GM21423 (cell line): ENCODE results near the gene CYP39A1.

ENCODE experiments used
- ATAC-seq: cut with Tn5 transposase; IDR thresholded peaks from one replicate; pipeline ENCODE4 v1.9.1; 2021; ENCODE audit warnings: mild to moderate bottlenecking, moderate library complexity; ENCODE audit not compliant: unreplicated experiment

The CYP39A1 gene

DNA sequence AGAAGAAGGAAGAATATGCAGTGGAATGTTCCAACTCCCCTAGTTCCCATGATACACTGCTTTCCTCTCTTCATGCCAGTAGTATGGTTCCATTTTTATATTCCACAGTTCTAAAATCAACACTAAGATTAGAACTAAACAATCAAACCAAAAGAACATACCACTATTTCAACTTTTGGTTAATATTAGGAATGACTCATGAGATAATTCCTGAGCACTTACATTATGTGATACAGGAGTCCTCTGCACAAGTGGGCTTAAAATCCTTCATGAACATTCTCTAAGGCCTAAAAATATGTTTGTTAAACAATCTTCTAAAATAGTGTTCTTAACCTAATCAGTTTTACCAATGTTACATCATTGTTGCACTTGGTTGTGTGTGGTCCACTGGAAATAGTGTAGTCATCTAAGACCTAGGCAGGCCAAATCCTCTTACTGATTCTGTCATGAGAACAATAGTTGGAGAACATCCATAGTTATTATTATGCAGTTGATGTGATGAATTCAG is 131.1 kb downstream of the CYP39A1 start:
- ATAC-seq = no peak

DNA sequence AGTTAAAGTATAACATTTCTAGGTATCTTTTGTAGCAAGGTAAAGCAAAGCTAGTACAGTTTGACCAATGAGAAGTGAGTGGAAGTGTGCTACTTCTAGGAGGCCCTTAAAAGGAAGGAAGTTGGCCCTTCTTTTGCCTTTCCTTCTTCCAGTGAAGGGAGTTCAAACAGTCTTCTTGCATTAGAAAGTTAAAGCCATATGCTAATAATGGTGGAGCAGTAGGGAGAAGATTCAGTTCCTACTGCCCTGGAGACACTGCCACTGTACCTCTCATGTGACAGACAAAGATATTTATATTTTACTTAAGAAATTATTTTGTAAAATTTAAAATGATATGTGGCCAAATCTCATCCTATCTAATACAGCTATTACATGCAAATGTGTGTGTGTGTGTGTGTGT is 135.4 kb downstream of the CYP39A1 start:
- ATAC-seq = no peak

GRCh38 chr6:46513533-46513932 is 139.1 kb downstream of the CYP39A1 start:
- no peak for ATAC-seq

DNA sequence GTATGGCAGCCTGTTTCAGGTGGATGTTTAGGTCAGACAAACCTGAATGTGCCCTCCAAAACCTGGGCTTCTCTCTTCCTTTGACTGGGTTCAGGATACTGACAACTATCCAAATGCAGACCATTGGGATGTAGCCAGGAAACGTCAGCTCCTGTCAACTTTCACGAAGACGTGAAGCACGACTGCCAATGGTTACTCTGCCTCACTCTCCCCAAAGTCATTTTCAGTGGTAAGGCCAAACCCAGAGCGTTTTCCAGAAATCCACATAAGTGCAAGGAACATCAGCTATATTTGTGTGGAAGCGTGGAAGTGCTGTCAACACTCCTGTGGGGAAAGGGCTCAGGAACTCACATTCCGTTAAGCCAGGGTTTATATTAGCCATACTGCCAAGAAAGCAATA is 141.3 kb downstream of the CYP39A1 start:
- no peak for ATAC-seq

- no peak for ATAC-seq
Observed at GRCh38 chr6:46510651-46511050, 142.0 kb downstream of the CYP39A1 start.

GRCh38 chr6:46509981-46510510 is 142.6 kb downstream of the CYP39A1 start:
- no peak for ATAC-seq

- no peak for ATAC-seq
Observed at GRCh38 chr6:46509063-46509462, 143.6 kb downstream of the CYP39A1 start.

- no peak for ATAC-seq
Observed at GRCh38 chr6:46507426-46507825, 145.2 kb downstream of the CYP39A1 start.

- ATAC-seq = no peak
Observed at GRCh38 chr6:46505693-46506512, 146.7 kb downstream of the CYP39A1 start.

- ATAC-seq = no peak
Observed at GRCh38 chr6:46504242-46504641, 148.4 kb downstream of the CYP39A1 start.

GRCh38 chr6:46502486-46503119 is 150.0 kb downstream of the CYP39A1 start:
- ATAC-seq = no peak

GRCh38 chr6:46501136-46502089 is 151.2 kb downstream of the CYP39A1 start:
- no peak for ATAC-seq

DNA sequence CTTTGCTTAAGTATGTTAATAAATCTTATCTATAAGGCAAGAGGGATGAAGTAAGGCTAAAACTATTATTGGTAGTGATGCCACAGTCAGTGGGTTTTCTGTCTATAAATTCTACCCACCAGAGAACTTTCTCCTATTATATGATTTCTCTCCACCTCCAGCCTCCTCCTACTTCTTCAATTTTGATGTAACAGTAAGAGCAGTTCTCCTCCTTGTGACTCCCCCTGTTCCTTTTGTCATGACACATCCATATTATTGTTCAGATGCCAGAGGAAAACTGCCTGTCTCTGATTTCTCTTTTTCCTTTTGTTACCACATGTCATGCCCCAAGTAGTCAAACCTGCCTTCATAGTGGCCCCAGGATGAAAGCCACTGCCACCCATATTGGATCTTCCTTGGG is 152.2 kb downstream of the CYP39A1 start:
- no peak for ATAC-seq
